Sciatic nerve (tissue), 2 donors: ENCODE measurements around the gene PLCZ1. TPM values are rescaled to one million over a fixed set of nuclear protein-coding genes. Genes with fewer than 3 reads are reported as not detected.
"Not testable (repeated sequence)": the region's sequence is repeated elsewhere in the genome, so short reads cannot be mapped to it uniquely, and the experiment has no call there.

Experiments used
- ATAC-seq: fragments of 200-7000 bp; cut with Tn5 transposase; one replicate; pipeline ENCODE4 v1.9.1; 2020; ENCODE audit warnings: mild to moderate bottlenecking, moderate library complexity
- DNase-seq: peaks from one replicate; pipeline ENCODE4 v3.0.0-alpha.2; 2020; ENCODE audit warnings: low spot score
- intact Hi-C: fragments of 100-400 bp; cut with DNase I; formaldehyde crosslinking; loops from one replicate; pipeline ENCODE4 v1.14.2; 2022
- total RNA-seq: library from RNA; stranded (reverse); fragmentation: NEBNext Ultra II Directional; extraction: Animal tissue kit (Norgen Biotek cat#: 25700); gene quantifications from one replicate; pipeline ENCODE4 v1.2.1, GENCODE V29; 2021
- donor health status: DM: no; HTN: no; CAD: no.
- donor health status: DM: no; HTN: no; CAD: no.

PLCZ1 gene
- total RNA-seq, 1 donor from 2014 or later, result not detected

DNA sequence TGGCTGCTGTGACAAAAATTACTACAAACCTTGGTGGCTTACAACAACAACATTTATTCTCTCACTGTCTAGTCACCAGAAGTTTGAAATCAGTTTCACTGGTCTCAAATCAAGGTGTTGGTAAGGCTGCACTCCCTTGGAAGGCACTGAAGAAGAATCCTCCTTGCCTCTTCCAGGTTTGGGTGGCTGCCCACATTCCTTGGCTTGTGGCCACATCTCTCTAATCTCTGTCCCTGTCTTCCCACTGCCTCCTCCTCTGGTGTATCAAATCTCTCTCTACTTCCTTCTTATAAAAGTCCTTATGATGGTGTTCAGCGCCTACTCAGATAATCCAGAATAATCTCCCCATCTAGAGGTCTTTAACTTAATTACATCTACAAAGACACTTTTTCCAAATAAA lies 31.0 kb downstream of the PLCZ1 start:
- ATAC-seq (no peak), DNase-seq (no peak)
- intact Hi-C loops, result no loop called here

GRCh38 chr12:18703911-18704310 lies 33.9 kb downstream of the PLCZ1 start:
- no peak for DNase-seq
- intact Hi-C loops, result no loop called here
- ATAC-seq, result no peak

DNA sequence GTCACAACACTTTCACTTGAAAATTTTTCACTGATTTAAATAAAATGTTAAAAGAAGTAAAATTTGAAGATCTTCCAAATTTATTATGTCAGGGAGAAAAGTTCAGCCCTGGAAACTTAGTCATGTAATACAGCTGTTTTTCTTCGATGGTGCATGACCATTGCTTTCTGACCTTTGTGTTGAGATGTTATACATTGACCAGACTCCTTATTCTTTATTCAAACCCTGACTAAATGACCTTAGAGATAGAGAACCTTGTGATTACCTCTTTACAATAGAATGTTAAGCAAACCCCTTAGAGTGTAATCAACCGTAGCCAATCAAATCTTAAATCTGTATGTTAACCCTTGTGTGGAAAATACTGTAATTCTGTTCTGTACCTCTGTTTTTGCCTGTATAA lies 34.5 kb downstream of the PLCZ1 start:
- ATAC-seq (no peak), DNase-seq (no peak)
- intact Hi-C loops, result no loop called here

GRCh38 chr12:18700271-18700670 lies 37.5 kb downstream of the PLCZ1 start:
- DNase-seq (no peak), ATAC-seq (peak; percentile 91)
- intact Hi-C loops, result no loop called here

- intact Hi-C loops, result no loop called here
- ATAC-seq (no peak), DNase-seq (no peak)
Measured at GRCh38 chr12:18696971-18697602, 40.7 kb downstream of the PLCZ1 start.

DNA sequence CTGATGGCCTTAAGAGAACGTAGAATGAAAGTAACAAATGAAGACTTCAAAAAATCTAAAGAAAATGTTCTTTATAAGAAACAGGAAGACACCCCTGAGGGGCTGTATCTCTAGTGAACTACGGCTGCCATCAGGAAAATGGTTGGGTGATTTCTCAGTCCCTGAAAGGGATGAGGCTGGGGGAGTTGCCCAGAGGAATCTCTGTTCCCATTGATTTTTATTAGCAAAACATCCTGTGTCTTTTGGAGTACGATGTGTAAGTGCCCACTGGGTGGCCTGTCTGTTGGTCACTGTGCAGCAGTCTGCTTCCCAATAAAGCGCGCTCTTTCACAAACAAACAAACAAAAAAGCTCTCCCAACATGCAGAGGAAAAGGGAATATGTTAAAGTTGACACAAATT lies 43.8 kb downstream of the PLCZ1 start:
- ATAC-seq, intact Hi-C loops: not testable (repeated sequence)

GRCh38 chr12:18690653-18691052 lies 47.2 kb downstream of the PLCZ1 start:
- ATAC-seq (no peak), DNase-seq (no peak)
- intact Hi-C loops, result no loop called here

More for the DNA sequence above, 43.8 kb downstream of the PLCZ1 start:
- not testable (repeated sequence) for DNase-seq

- DNase-seq (no peak), ATAC-seq (no peak)
- intact Hi-C loops, result no loop called here
Measured at GRCh38 chr12:18689771-18690170, 48.0 kb downstream of the PLCZ1 start.

- ATAC-seq, result no peak
- intact Hi-C loops, result no loop called here
- DNase-seq, result no peak
Measured at GRCh38 chr12:18684430-18684829, 53.4 kb downstream of the PLCZ1 start.

GRCh38 chr12:18683327-18684013 lies 54.3 kb downstream of the PLCZ1 start:
- ATAC-seq (no peak), DNase-seq (no peak)
- intact Hi-C loops, result no loop called here

DNA sequence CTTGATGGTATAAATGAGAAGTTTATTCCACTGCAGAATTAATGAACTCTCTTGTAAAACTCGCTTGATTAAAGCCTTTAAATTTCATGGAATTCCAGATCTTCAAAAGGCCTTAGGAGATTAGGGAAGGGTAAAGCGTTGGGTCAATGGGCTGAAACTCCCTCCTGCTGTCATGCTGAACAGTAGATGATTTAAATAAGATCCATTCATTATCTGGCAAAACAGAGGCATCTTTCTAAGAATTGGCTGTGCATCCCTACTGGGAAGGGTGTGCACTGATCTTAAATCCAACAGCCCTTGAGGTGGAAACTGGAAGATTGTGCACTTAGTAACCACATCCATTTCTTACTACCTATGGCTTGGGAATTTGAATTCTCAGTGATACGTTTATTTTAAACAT lies 56.0 kb downstream of the PLCZ1 start:
- intact Hi-C loops, result no loop called here
- no peak for DNase-seq
- no peak for ATAC-seq

DNA sequence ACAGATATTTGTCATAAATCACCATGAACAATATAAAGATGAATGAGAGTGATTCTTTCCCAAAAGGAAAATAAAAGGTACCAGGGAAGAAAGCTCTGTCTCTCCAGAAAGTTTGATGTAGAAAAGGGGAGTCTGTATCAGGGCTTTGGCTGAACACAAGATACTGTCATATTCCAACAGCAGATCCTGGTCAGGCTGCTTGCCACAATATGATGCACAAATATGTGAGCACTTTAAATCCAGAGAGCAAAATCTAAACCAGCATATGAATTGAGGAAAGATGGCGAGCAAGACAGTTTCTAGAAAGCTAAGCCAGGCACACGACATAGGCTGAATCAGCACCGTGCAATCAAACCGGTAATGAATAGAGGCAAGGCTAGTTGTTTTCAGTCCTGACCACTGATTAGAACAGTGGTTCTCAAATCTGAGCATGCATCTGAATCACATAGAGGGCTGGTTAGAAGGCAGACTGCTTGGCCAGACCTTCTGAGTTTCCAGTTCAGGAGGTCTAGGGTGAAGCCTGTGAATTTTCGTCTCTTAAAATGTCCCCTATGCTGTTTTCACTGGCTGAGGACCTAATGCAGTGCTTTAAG lies 60.7 kb downstream of the PLCZ1 start:
- ATAC-seq, result no peak
- no peak for DNase-seq
- intact Hi-C loops, result no loop called here

GRCh38 chr12:18676141-18676540 lies 61.7 kb downstream of the PLCZ1 start:
- intact Hi-C loops, result no loop called here
- no peak for ATAC-seq

DNA sequence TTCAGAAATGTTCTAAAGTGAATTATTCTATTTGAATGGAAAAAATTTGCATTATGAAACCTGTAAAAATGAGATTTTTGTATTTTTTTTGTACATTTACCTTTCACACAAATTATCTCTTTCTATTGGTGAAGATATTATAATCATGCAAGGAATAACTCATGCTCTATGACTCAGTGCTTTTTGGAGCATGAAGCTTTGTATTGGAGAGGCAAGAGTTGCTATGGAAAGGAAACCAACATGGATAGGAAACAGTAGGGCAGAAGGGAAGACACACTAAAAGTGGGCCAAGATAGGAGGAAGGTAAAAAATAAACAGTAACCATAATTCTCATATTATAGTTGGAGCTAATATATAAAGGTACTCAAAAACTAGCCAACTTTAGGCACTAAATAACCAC lies 79.0 kb downstream of the PLCZ1 start:
- intact Hi-C loops, result no loop called here
- DNase-seq (no peak), ATAC-seq (no peak)

More at GRCh38 chr12:18676141-18676540, 61.7 kb downstream of the PLCZ1 start:
- no peak for DNase-seq

DNA sequence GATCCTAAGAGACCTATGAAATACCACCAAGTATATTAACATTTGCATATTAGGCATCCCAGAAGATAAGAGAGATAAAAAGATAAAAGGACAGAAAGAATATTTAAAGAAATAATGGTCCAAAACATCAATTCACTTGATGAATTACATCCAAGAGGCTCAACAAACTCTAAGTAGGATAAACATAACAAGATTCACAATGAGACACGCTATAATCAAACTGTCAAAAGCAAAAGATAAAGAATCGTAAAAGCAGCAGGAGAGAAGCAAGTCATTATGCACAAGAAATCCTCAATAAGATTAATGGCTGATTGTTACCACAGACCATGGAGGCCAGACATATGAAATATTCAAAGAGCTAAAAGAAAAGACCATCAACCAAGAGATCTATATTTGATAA lies 79.6 kb downstream of the PLCZ1 start:
- DNase-seq, result no peak
- intact Hi-C loops, result no loop called here
- ATAC-seq, result no peak

DNA sequence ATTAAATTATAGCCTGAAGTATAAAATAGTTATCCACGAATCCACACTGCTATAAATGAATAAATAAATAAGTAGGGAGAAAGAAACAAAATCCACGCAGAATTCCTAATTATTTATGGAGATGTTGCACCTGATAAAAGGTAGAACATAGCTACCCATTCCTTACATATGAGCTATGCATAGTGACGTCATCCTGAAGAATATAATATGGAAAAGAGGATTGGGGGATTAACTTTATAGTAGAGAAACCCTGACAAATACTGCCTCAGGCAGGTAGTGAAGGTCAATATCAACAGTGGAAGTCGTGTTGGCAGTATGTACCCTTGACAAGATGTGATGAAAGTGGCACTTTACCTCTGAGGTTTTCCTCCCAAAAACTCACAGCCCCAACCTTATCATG lies 82.5 kb downstream of the PLCZ1 start:
- no peak for DNase-seq
- no peak for ATAC-seq
- intact Hi-C loops, result no loop called here

DNA sequence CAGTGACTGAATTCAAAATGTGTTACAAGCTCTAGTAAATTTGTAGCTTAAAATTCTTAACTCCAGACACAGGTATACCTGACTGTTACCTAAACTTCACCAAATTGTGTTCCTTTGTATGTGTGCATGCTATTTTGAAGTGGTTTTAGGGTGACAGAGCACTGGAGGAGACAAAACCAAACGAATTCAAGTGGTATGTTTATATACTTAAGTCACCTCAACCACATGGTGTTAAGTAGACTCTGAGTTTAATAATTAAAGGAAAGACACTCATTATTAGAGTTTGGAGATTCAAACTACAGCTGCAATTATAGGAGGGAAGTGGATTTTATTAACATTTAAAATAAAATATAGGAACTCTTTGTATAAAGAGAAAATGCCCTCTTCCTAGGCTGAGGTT lies 84.3 kb downstream of the PLCZ1 start:
- ATAC-seq, result no peak
- intact Hi-C loops, result no loop called here
- no peak for DNase-seq

DNA sequence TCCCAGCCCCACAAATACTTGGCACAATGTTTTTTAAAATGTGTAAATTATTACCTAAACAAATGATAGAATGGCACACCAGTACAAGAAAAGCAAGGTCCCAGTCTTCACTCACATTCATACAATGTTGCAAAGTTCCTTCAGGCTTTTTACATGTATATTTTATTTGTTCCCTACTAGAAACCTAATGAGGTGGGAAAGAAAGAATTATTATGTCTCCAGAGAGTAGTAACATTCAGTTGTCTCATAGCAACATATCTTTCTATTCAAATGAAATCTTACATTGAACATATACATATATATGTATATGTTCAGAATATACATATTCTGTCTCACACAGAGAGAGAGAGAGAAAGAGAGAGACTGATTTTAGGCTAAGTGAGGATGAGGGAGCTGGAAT lies 85.2 kb downstream of the PLCZ1 start:
- DNase-seq (no peak), ATAC-seq (no peak)
- intact Hi-C loops, result no loop called here

DNA sequence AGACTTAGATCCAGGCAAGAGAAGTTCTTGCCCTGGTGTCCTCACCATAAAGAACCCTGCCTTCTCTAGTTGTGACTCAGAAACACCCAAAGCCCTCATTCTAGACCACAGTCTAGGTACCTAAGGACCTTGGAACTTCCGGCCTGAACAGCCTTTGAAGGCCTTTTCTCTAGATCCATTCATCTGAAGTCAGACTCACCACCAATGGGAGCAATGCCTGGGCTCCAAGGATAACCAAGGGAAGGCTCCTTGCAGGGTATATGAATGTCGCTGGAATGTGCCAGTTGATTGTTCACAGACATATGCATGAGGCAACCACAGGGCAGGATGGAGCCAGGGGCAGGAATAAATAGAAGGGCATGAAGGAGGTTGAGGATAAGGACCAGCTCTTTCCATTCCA lies 86.3 kb downstream of the PLCZ1 start:
- no peak for ATAC-seq
- DNase-seq, result no peak
- intact Hi-C loops, result no loop called here

GRCh38 chr12:18646286-18646890 lies 91.4 kb downstream of the PLCZ1 start:
- ATAC-seq, result no peak
- intact Hi-C loops, result no loop called here
- no peak for DNase-seq
